ENCODE data around the gene KIF3C. TPM values are rescaled to one million over a fixed set of nuclear protein-coding genes. Genes with fewer than 3 reads are reported as not detected.

KIF3C gene
- total and polyA plus RNA-seq, 2 of the 4 experiments (the other 2 are of a cell fraction), result 8.3 to 15.4 TPM

DNA sequence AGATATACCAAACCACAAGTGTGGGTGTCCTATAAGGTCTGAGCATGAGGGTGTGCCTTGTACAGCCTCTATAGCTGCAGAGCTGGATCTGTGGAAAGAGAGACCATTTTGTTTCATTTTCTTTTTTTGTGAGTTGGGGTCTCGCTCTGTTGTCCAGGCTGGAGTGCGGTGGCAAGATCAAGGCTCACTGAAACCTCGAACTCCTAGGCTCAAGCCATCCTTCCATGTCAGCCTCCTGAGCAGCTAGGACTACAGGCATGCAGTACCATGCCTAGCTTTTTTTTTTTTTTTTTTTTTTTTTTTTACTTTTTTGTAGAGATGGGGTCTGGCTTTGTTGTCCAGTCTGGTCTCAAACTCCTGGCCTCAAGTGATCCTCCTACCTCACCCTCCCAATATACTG, 10.7 kb downstream of the KIF3C start:
- in situ Hi-C loops (cut with MboI; ENCODE audit: low sequenced_read_pairs) (loop anchor here (25.0 kb wide), 1 partner anchor 366 kb away; the partner anchor contains the start of genes ADGRF3 and SELENOI), dilution Hi-C loops (cut with HindIII; ENCODE audit: low sequenced_read_pairs, unreplicated experiment) (no loop called here), intact Hi-C loops (cut with micrococcal nuclease) (loop anchor here (10.0 kb wide), 1 partner anchor 373 kb away; the partner anchor contains the start of genes ADGRF3 and SELENOI)
- no peak overlapping the region for H4K91ac ChIP-seq (ENCODE audit: insufficient read depth, low read depth, low read length)
- H3K79me1 ChIP-seq (ENCODE audit: low read depth in 1 of 2, low read length in 2 of 2), result peaks cover 17 to 29% of the 10 kb centered on the region in 2 experiments; a peak in 3 of 4 replicates
- H4K20me1 ChIP-seq (ENCODE audit: insufficient read depth, low read length), result peaks cover 7% of the 10 kb centered on the region
- no CpG with 5 or more reads among the region's 3 CpGs for WGBS, 2 experiments (ENCODE audit: extremely low coverage in 2 of 2, insufficient read length in 1 of 2)
- no peak overlapping the region for H3K23ac ChIP-seq (ENCODE audit: low read depth, low read length)
- H3K9ac ChIP-seq (ENCODE audit: low read depth, low read length), result no peak overlapping the region
- peaks cover 7% of the 10 kb centered on the region for H3K36me3 ChIP-seq (ENCODE audit: control insufficient read depth, insufficient read depth, low read length)
- no peak overlapping the region for H4K5ac ChIP-seq (ENCODE audit: low read depth, low read length)
- no peak overlapping the region for H2AK9ac ChIP-seq (replicated peaks; ENCODE audit: low read depth, low read length, poor library complexity)
- H2BK20ac ChIP-seq (ENCODE audit: low read depth, low read length), result no peak overlapping the region
- TF ChIP-seq POLR2A (IDR thresholded peaks at IDR 0.05; ENCODE audit: low read depth, low read length) (no peak), RAD21 (IDR thresholded peaks at IDR 0.05; ENCODE audit: low read length) (no peak), BHLHE40 (IDR thresholded peaks at IDR 0.05; ENCODE audit: low read depth, low read length) (no peak), CHD1 (IDR thresholded peaks at IDR 0.05; ENCODE audit: low read depth, low read length) (no peak)
- TF ChIP-seq, protein P1, sequence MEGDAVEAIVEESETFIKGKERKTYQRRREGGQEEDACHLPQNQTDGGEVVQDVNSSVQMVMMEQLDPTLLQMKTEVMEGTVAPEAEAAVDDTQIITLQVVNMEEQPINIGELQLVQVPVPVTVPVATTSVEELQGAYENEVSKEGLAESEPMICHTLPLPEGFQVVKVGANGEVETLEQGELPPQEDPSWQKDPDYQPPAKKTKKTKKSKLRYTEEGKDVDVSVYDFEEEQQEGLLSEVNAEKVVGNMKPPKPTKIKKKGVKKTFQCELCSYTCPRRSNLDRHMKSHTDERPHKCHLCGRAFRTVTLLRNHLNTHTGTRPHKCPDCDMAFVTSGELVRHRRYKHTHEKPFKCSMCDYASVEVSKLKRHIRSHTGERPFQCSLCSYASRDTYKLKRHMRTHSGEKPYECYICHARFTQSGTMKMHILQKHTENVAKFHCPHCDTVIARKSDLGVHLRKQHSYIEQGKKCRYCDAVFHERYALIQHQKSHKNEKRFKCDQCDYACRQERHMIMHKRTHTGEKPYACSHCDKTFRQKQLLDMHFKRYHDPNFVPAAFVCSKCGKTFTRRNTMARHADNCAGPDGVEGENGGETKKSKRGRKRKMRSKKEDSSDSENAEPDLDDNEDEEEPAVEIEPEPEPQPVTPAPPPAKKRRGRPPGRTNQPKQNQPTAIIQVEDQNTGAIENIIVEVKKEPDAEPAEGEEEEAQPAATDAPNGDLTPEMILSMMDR (conservative IDR thresholded peaks at IDR 0.05; ENCODE audit: low read depth, low read length), result no peak
- no peak overlapping the region for H3K4me2 ChIP-seq (ENCODE audit: low read depth, low read length)
- H2BK5ac ChIP-seq (ENCODE audit: low read depth, low read length, poor library complexity, severe bottlenecking), result no peak overlapping the region
- H3K9me1 ChIP-seq (ENCODE audit: insufficient read depth, low read length), result peaks cover 12% of the 10 kb centered on the region
- no peak for DNase-seq
- no peak overlapping the region for H3K4ac ChIP-seq (ENCODE audit: low read depth, low read length)
- peaks cover 2% of the 10 kb centered on the region; the same call in 1 of the 2 replicates for H3K4me1 ChIP-seq (ENCODE audit: control insufficient read depth, insufficient read depth, low read length)
- no peak overlapping the region for H2AFZ ChIP-seq (replicated peaks; ENCODE audit: low read length, poor library complexity)
- POLR2A ChIA-PET (ENCODE audit: unreplicated experiment), result no interaction called here
- H2AK5ac ChIP-seq (ENCODE audit: low read depth, low read length), result no peak overlapping the region
- no peak overlapping the region for H3K56ac ChIP-seq (ENCODE audit: extremely low read depth, insufficient read depth, low read length)
- H4K8ac ChIP-seq (ENCODE audit: low read depth in 2 of 2, low read length in 2 of 2), result no peak overlapping the region
- H3K18ac ChIP-seq (ENCODE audit: low read depth, low read length), result no peak overlapping the region
- no TSS peak for BruUV-seq (replicated peaks)
- no peak overlapping the region for H3K27ac ChIP-seq (ENCODE audit: insufficient read depth, low read length)
- H2BK15ac ChIP-seq (ENCODE audit: low read depth, low read length), result no peak overlapping the region
- H2BK120ac ChIP-seq (ENCODE audit: low read depth, low read length), result no peak overlapping the region
- no peaks in the 10 kb centered on the region for H3K27me3 ChIP-seq (ENCODE audit: control insufficient read depth, insufficient read depth, low read length)
- CTCF ChIA-PET, result no interaction called here
- no peak overlapping the region; the same call in 1 of the 2 replicates for H3K14ac ChIP-seq (replicated peaks; ENCODE audit: low read depth, low read length)
- ATAC-seq (ENCODE audit: low read depth), result no peak
- no peak overlapping the region for H3K4me3 ChIP-seq (ENCODE audit: insufficient read depth, low read depth, low read length)
- no peaks in the 10 kb centered on the region for H3K9me3 ChIP-seq (ENCODE audit: control insufficient read depth, insufficient read depth, low read length)

Measured in IMR-90 (cell line).